Left kidney (tissue), 2 donors: ENCODE results near the gene IFNW1. TPM values are rescaled to one million over a fixed set of nuclear protein-coding genes. Genes with fewer than 3 reads are reported as not detected.

Experiments used
- DNase-seq: peaks from one replicate; pipeline ENCODE4 v3.0.0-alpha.2; 2013
- polyA plus RNA-seq: library from polyadenylated mRNA; unstranded; fragments of 120-200 nt; gene quantifications from one replicate; pipeline ENCODE4 v1.2.1, GENCODE V29; 2013; ENCODE audit not compliant: insufficient read length

IFNW1 gene
- polyA plus RNA-seq, 1 donor = not detected

GRCh38 chr9:21110708-21111576, 30.7 kb downstream of the IFNW1 start:
- peak; percentile 71 for DNase-seq

DNA sequence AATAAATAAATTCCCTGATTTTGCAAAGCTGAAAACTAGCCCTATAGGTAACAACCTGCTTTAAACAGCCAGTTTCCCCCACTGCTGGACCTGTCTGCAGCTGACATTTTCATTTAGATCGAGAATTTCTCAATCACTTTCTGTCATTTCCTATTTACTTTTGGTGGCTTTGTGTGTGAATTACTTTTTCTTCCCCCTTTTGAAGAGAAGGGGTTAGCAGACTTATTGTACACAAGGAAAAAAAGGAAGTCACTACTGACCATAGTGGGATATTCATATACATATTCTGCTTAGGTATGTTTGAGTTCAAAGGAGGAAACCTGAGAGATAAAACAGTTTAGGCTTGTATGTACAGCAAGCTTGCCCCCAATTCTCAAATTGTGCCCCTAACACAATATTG, 36.8 kb downstream of the IFNW1 start:
- DNase-seq = no peak

GRCh38 chr9:21102305-21102704, 39.3 kb downstream of the IFNW1 start:
- DNase-seq = no peak

GRCh38 chr9:21097817-21098216, 43.8 kb downstream of the IFNW1 start:
- DNase-seq = no peak

GRCh38 chr9:21096901-21097255, 44.8 kb downstream of the IFNW1 start:
- no peak for DNase-seq

- DNase-seq = no peak
Observed at GRCh38 chr9:21096172-21096900, 45.3 kb downstream of the IFNW1 start.

- DNase-seq = no peak
Observed at GRCh38 chr9:21095561-21095960, 46.1 kb downstream of the IFNW1 start.

Other genes with a start within 250 kb of the IFNW1 start
- 3.6 TPM for gene HACD4, start 110.2 kb downstream of the IFNW1 start, polyA plus RNA-seq
- not detected for gene IFNB1, start 63.9 kb downstream of the IFNW1 start, polyA plus RNA-seq
- gene IFNA21, start 24.8 kb upstream of the IFNW1 start, polyA plus RNA-seq = not detected
- not detected for gene IFNA4, start 45.8 kb upstream of the IFNW1 start, polyA plus RNA-seq
- gene IFNA7, start 60.4 kb upstream of the IFNW1 start, polyA plus RNA-seq = not detected
- not detected for gene IFNA10, start 65.3 kb upstream of the IFNW1 start, polyA plus RNA-seq
- not detected for gene IFNA16, start 75.5 kb upstream of the IFNW1 start, polyA plus RNA-seq
- gene IFNA17, start 86.4 kb upstream of the IFNW1 start, polyA plus RNA-seq = not detected
- gene IFNA14, start 98.2 kb upstream of the IFNW1 start, polyA plus RNA-seq = not detected
- not detected for gene IFNA5, start 163.5 kb upstream of the IFNW1 start, polyA plus RNA-seq
- gene KLHL9, start 193.6 kb upstream of the IFNW1 start, polyA plus RNA-seq = 53.7 TPM
- not detected for gene IFNA6, start 209.1 kb upstream of the IFNW1 start, polyA plus RNA-seq
- gene IFNA13, start 226.2 kb upstream of the IFNW1 start, polyA plus RNA-seq = not detected
- gene IFNA2, start 243.6 kb upstream of the IFNW1 start, polyA plus RNA-seq = not detected